DMS153 (cell line): Measurements from ENCODE around the gene SPATA31D1.

Experiments used
- DNase-seq: peaks from one replicate; lab custom pipeline; 2025; lab: John Stamatoyannopoulos, UW

The SPATA31D1 gene

GRCh38 chr9:82022121-82022520 lies 33.5 kb downstream of the SPATA31D1 start:
- DNase-seq: no peak

GRCh38 chr9:82024908-82025307 lies 36.3 kb downstream of the SPATA31D1 start:
- no peak for DNase-seq

- no peak for DNase-seq
Observed at GRCh38 chr9:82031538-82032280, 43.1 kb downstream of the SPATA31D1 start.

- DNase-seq: no peak
Observed at GRCh38 chr9:82034956-82035731, 46.6 kb downstream of the SPATA31D1 start.

GRCh38 chr9:82036086-82036485 lies 47.5 kb downstream of the SPATA31D1 start:
- no peak for DNase-seq

GRCh38 chr9:82037126-82037525 lies 48.6 kb downstream of the SPATA31D1 start:
- DNase-seq: no peak

- no peak for DNase-seq
Observed at GRCh38 chr9:82038897-82039296, 50.3 kb downstream of the SPATA31D1 start.
